PC-3 (cell line): ENCODE results near the gene INSL3. TPM values are rescaled to one million over a fixed set of nuclear protein-coding genes. Genes with fewer than 3 reads are reported as not detected.

Source experiments
- ATAC-seq: fragments of 200-7000 bp; cut with Tn5 transposase; 2 replicates; pipeline ENCODE4 v1.9.1; 2020; ENCODE audit warnings: mild to moderate bottlenecking, moderate library complexity
- BruUV-seq: library from RNA; stranded (reverse); fragments of 400-500 nt; replicated peaks from 2 replicates; lab custom pipeline; 2021; lab: Mats Ljungman, UMichigan
- CTCF ChIA-PET: fragments of 300-600 bp; sonication (Branson Sonifier 250); formaldehyde crosslinking; loops from one replicate; lab custom pipeline; 2022; ENCODE audit warnings: antibody characterized with exemption; lab: Charles Lee
- POLR2A ChIA-PET: fragments of 300-600 bp; sonication (Branson Sonifier 250); formaldehyde crosslinking; loops from one replicate; lab custom pipeline; 2022; ENCODE audit warnings: antibody characterized with exemption; ENCODE audit not compliant: unreplicated experiment; lab: Charles Lee
- DNase-seq: peaks from one replicate; pipeline ENCODE4 v3.0.0-alpha.2; 2015
- H2AFZ ChIP-seq: fragments of 300-600 bp; sonication (generic); 2 replicates; pipeline ENCODE4 v1.6.0; 2016; ENCODE audit warnings: antibody characterized with exemption, low read length
- H3F3A ChIP-seq: fragments of 300-600 bp; sonication (generic); one replicate; pipeline ENCODE4 v1.6.0; 2017; ENCODE audit warnings: antibody characterized with exemption, low read length, control low read depth, mild to moderate bottlenecking; ENCODE audit not compliant: unreplicated experiment
- H3K27ac ChIP-seq: fragments of 300-600 bp; sonication (generic); 2 replicates; pipeline ENCODE4 v1.5.1; 2016; ENCODE audit warnings: mild to moderate bottlenecking, low read length
- H3K27me3 ChIP-seq: fragments of 300-600 bp; sonication (generic); 2 replicates; pipeline ENCODE4 v1.6.1; 2016; ENCODE audit warnings: low read length, mixed read lengths
- H3K36me3 ChIP-seq: fragments of 300-600 bp; sonication (generic); 2 replicates; pipeline ENCODE4 v1.6.1; 2016; ENCODE audit warnings: low read depth, mixed run types, low read length, mixed read lengths
- H3K4me1 ChIP-seq: fragments of 300-600 bp; sonication (generic); 2 replicates; pipeline ENCODE4 v1.5.1; 2016; ENCODE audit warnings: low read length; ENCODE audit not compliant: insufficient read depth
- H3K4me2 ChIP-seq: fragments of 300-600 bp; sonication (generic); 2 replicates; pipeline ENCODE4 v1.6.0; 2016; ENCODE audit warnings: low read length
- H3K4me3 ChIP-seq: fragments of 300-600 bp; sonication (generic); 2 replicates; pipeline ENCODE4 v1.5.1; 2016; ENCODE audit warnings: mild to moderate bottlenecking, low read length, mixed read lengths
- H3K79me2 ChIP-seq: fragments of 300-600 bp; sonication (generic); 2 replicates; pipeline ENCODE4 v1.6.1; 2017; ENCODE audit warnings: low read length, mixed read lengths
- H3K9ac ChIP-seq: fragments of 300-600 bp; sonication (generic); 2 replicates; pipeline ENCODE4 v1.6.0; 2016; ENCODE audit warnings: mild to moderate bottlenecking, low read length
- H3K9me2 ChIP-seq: fragments of 300-600 bp; sonication (generic); replicated peaks from 2 replicates; pipeline ENCODE4 v1.6.1; 2016; ENCODE audit warnings: mixed run types, low read length, mixed read lengths
- H3K9me3 ChIP-seq: fragments of 300-600 bp; sonication (generic); 2 replicates; pipeline ENCODE4 v1.6.1; 2016; ENCODE audit warnings: low read length, mixed read lengths
- H4K20me1 ChIP-seq: fragments of 300-600 bp; sonication (generic); 2 replicates; pipeline ENCODE4 v1.6.1; 2016; ENCODE audit warnings: low read length, mixed read lengths
- EZH2 ChIP-seq: fragments of 300-600 bp; sonication (generic); IDR thresholded peaks from one replicate; pipeline ENCODE4 v1.6.1; 2017; ENCODE audit warnings: antibody characterized with exemption, mild to moderate bottlenecking, low read length; ENCODE audit not compliant: unreplicated experiment
- EZH2phosphoT487 ChIP-seq: fragments of 300-600 bp; sonication (generic); IDR thresholded peaks from 2 replicates; pipeline ENCODE4 v1.6.1; 2018; ENCODE audit warnings: mild to moderate bottlenecking, antibody characterized with exemption, low read length, borderline replicate concordance
- intact Hi-C: fragments of 100-400 bp; cut with micrococcal nuclease; formaldehyde crosslinking; loops from 2 replicates; pipeline ENCODE4 v1.9.0; 2023
- total RNA-seq: library from RNA; depleted of rRNA; stranded (reverse); fragments of >200 nt; gene quantifications from 2 replicates; pipeline ENCODE4 v1.2.3, GENCODE V29; 2014
- TF ChIP-seq, protein P1 (sequence below): fragments of 300-600 bp; sonication (generic); conservative IDR thresholded peaks from 2 replicates; pipeline ENCODE4 v1.5.1; 2017; ENCODE audit warnings: antibody characterized with exemption, low read depth, mild to moderate bottlenecking, low read length

INSL3 gene
- total RNA-seq, 1 experiment from 2014 or later: not detected

DNA sequence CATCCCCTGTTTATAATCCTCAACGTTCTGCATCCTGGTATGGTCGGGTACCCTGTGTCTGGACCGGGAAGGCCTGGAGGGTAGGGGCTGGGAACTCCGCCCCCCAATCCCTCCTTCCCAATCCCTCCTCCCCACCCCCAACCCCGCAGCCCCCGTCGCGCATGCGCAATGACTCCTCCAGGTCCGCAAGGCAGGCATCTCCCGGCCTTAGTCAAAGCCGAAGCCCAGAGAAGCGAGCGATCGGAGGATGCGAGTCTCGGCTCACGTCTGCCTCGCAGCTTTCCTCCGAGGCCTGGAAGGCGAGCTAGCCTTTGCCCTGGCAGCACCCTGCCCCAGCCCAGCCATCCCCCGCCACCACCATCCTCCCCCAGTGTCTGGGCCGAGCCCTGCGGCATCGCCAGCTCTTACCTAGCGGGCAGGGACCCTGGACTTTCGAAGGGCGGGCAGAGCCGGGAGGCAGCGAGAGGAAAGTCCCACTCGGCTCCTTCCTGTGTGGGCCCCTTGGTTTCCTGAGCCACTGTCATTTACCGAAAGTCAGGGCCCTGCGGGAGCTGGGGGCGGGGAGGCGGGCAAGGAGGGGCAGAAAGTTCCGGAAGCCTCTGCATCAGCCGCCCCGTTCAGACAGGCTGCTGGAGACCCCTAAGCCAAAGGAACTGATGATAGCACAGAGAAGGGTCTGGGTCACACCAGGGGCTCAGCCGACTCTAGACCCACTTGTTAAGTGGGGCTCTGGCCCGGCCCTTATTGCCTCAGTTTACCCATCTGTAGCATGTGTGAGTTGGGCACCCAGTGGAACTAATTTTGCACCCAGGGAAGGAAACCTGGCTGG lies 26.4 kb upstream of the INSL3 start, which contains the start of gene JAK3:
Gene JAK3 (minus strand): TSS at position 445 of the 829 bp plus-strand sequence. CDS start 3,565 bp downstream, outside the sequence.
- no TSS peak for BruUV-seq
- POLR2A ChIA-PET: no interaction called here

DNA sequence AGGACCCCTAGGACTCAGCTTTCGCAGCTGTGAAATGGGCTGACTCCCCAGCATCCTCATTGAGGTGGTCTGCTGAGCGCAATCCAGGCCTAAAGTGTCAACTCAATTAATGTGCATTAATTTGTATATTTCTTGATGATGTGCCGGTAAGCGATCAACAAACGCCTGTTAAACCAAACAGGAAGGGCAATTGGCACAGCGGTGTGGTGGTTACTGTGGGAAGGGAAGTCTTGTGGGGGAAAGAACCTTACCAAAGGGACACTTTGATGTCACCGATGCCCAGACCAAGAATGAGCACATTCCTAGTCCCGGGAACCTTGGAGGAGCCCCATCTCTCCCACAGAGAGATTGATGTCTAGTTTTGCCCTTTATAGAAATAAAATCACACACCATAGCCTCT lies 24.8 kb upstream of the INSL3 start:
- ATAC-seq (no peak), DNase-seq (no peak)
- Histone ChIP-seq H3K9me3 (no peaks in the 10 kb centered on the region), H4K20me1 (no peaks in the 10 kb centered on the region), H3K4me1 (peaks cover 23% of the 10 kb centered on the region), H3F3A (no peaks in the 10 kb centered on the region), H3K4me3 (no peak overlapping the region), H2AFZ (no peak overlapping the region), H3K9me2 (no peaks in the 10 kb centered on the region), H3K27ac (no peak overlapping the region), H3K36me3 (no peaks in the 10 kb centered on the region), H3K27me3 (no peaks in the 10 kb centered on the region), H3K79me2 (peaks cover 14% of the 10 kb centered on the region), H3K9ac (no peak overlapping the region), H3K4me2 (no peak overlapping the region)
- intact Hi-C loops: no loop called here
- CTCF ChIA-PET: interaction anchor here (1.0 kb wide), 1 partner anchor 14 kb away, joined by 4 read pairs; the partner anchor contains the start of gene RPL18A
- TF ChIP-seq EZH2 (no peak), EZH2phosphoT487 (no peak)
- TF ChIP-seq, protein P1, sequence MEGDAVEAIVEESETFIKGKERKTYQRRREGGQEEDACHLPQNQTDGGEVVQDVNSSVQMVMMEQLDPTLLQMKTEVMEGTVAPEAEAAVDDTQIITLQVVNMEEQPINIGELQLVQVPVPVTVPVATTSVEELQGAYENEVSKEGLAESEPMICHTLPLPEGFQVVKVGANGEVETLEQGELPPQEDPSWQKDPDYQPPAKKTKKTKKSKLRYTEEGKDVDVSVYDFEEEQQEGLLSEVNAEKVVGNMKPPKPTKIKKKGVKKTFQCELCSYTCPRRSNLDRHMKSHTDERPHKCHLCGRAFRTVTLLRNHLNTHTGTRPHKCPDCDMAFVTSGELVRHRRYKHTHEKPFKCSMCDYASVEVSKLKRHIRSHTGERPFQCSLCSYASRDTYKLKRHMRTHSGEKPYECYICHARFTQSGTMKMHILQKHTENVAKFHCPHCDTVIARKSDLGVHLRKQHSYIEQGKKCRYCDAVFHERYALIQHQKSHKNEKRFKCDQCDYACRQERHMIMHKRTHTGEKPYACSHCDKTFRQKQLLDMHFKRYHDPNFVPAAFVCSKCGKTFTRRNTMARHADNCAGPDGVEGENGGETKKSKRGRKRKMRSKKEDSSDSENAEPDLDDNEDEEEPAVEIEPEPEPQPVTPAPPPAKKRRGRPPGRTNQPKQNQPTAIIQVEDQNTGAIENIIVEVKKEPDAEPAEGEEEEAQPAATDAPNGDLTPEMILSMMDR: no peak
- POLR2A ChIA-PET: no interaction called here
- BruUV-seq: no TSS peak

More for the DNA sequence above, 26.4 kb upstream of the INSL3 start, which contains the start of gene JAK3:
- H3K27me3 ChIP-seq: no peaks in the 10 kb centered on the region
- H3K9me2 ChIP-seq: no peaks in the 10 kb centered on the region
- no peak for DNase-seq
- H3K4me2 ChIP-seq: no peak within 1 kb of the TSS
- no peak within 1 kb of the TSS for H3K9ac ChIP-seq
- H3K27ac ChIP-seq: no peak within 1 kb of the TSS
- no peaks in the 10 kb centered on the region for H3F3A ChIP-seq
- no peak within 1 kb of the TSS for H2AFZ ChIP-seq
- peaks cover 9% of the 10 kb centered on the region for H3K79me2 ChIP-seq
- TF ChIP-seq, protein P1: no peak
- TF ChIP-seq EZH2 (no peak), EZH2phosphoT487 (no peak)
- intact Hi-C loops: no loop called here
- H3K36me3 ChIP-seq: no peaks in the 10 kb centered on the region
- H3K4me3 ChIP-seq: no peak within 1 kb of the TSS
- CTCF ChIA-PET: interaction anchor here (0.6 kb wide), 1 partner anchor 18 kb away, joined by 3 read pairs; no protein-coding TSS in a partner anchor
- ATAC-seq: no peak
- H3K4me1 ChIP-seq: peaks cover 16% of the 10 kb centered on the region
- no peaks in the 10 kb centered on the region for H4K20me1 ChIP-seq
- H3K9me3 ChIP-seq: no peaks in the 10 kb centered on the region
